Kidney epithelial cell (primary cell): ENCODE measurements around the gene COX7A2. TPM values are rescaled to one million over a fixed set of nuclear protein-coding genes. Genes with fewer than 3 reads are reported as not detected.

Experiments used
- DNase-seq: peaks from one replicate; pipeline ENCODE4 v3.0.0-alpha.2; 2010; ENCODE audit warnings: low read depth
- H3K27me3 ChIP-seq: 2 replicates; pipeline ENCODE4 v1.6.0; 2011; ENCODE audit warnings: low read length; ENCODE audit not compliant: control insufficient read depth, insufficient read depth
- H3K36me3 ChIP-seq: 2 replicates; pipeline ENCODE4 v1.5.1; 2011; ENCODE audit warnings: low read length; ENCODE audit not compliant: control insufficient read depth, insufficient read depth
- H3K4me3 ChIP-seq: 2 replicates; pipeline ENCODE4 v1.5.1; 2011; ENCODE audit warnings: low read depth, mild to moderate bottlenecking, control low read depth, low read length
- total RNA-seq: library from RNA; depleted of rRNA; stranded (reverse); fragments of >200 nt; gene quantifications from 2 replicates; pipeline ENCODE4 v1.2.3, GENCODE V29; 2015
- TF ChIP-seq, protein P1 (sequence below): IDR thresholded peaks from 2 replicates; pipeline ENCODE4 v1.5.1; 2011; ENCODE audit warnings: mild to moderate bottlenecking, moderate library complexity, low read length, control low read depth, inconsistent platforms; ENCODE audit not compliant: insufficient read depth, poor library complexity, severe bottlenecking

The COX7A2 gene, protein sequence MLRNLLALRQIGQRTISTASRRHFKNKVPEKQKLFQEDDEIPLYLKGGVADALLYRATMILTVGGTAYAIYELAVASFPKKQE
- 171 and 181 TPM in 2 replicates for total RNA-seq

DNA sequence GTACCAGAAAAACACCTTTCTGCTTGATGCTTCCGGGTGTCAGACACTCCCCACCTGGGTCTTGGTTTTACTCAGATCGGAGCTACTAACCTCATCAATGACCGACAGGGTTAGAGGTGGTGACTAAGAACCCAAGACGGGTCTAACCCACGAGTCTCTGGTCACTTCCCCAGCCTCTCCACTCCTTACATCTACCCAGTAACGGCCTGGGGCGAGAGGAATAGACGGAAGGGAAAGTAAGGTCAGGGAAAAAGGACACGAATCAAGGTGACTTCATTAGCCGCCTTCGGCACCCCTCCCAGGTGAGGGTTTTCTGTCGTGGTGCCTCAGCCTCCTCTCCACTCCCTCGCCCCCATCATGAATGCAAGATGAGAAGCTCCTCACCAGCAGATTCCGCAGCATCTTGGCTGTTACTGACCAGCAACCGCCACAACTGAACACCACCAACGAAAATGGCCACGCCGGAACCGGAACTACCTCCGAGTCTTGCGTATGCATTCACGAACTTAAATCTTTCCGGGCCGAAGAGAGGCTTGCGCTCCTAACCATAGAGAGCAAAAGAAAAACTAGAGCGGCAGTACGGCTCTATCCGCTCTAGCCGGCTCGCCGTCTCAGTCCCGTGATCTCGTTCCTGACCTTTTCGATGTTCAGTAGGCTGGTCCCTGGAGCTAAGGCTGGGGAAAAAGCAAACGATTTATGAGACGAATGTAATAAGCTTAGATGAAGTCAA, at the start of gene COX7A2:
TSS of gene COX7A2 (minus strand) at position 469 of the 730 bp plus-strand sequence. CDS start at position 402, 67 bp downstream.
- Histone ChIP-seq H3K4me3 (peak within 1 kb of the TSS; percentile 62), H3K36me3 (no peaks in the 10 kb centered on the region), H3K27me3 (no peaks in the 10 kb centered on the region)
- peak; percentile 97 for DNase-seq
- TF ChIP-seq, protein P1, sequence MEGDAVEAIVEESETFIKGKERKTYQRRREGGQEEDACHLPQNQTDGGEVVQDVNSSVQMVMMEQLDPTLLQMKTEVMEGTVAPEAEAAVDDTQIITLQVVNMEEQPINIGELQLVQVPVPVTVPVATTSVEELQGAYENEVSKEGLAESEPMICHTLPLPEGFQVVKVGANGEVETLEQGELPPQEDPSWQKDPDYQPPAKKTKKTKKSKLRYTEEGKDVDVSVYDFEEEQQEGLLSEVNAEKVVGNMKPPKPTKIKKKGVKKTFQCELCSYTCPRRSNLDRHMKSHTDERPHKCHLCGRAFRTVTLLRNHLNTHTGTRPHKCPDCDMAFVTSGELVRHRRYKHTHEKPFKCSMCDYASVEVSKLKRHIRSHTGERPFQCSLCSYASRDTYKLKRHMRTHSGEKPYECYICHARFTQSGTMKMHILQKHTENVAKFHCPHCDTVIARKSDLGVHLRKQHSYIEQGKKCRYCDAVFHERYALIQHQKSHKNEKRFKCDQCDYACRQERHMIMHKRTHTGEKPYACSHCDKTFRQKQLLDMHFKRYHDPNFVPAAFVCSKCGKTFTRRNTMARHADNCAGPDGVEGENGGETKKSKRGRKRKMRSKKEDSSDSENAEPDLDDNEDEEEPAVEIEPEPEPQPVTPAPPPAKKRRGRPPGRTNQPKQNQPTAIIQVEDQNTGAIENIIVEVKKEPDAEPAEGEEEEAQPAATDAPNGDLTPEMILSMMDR = no peak

DNA sequence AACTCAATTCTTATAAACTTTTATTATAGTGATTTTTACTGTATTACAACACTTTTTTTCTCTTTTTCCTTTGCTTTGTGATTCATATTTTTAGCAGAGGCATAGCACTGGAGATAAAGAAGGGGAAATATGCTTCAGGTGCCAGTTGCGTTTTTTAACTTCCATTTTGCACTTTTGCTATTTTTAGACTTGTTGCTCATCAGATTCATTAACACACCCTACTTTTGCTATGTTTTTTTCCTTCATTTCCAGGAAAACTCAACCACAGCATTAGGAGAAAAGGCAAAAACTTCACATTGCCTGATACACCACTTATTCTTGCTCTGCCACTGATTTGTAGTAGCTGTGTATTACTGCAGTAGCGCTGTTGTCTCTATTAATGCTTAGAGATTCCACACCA, 49.0 kb upstream of the COX7A2 start:
- DNase-seq = no peak
- Histone ChIP-seq H3K36me3 (no peaks in the 10 kb centered on the region), H3K27me3 (no peaks in the 10 kb centered on the region), H3K4me3 (no peak overlapping the region)
- TF ChIP-seq, protein P1 = no peak

DNA sequence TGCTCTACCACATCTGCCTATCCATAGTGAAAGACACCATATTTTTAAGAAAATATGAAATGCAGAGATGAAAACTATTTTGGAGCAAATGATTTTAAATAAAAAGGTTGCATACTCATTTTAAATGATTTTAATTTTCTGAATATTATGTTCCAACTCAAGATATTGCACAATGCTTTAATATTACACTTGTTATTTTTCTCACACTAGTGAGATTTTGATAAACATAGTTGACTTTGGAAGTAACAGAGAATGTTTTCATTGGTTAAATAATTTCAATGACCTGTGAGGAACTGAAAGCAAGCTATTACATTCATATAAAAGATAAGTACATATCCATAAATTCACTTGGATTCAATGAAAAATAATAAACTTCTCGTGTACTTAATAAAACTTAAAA, 48.1 kb upstream of the COX7A2 start:
- TF ChIP-seq, protein P1 = no peak
- DNase-seq = no peak
- no peaks in the 10 kb centered on the region for H3K27me3 ChIP-seq
- H3K36me3 ChIP-seq = no peaks in the 10 kb centered on the region
- no peak overlapping the region for H3K4me3 ChIP-seq

DNA sequence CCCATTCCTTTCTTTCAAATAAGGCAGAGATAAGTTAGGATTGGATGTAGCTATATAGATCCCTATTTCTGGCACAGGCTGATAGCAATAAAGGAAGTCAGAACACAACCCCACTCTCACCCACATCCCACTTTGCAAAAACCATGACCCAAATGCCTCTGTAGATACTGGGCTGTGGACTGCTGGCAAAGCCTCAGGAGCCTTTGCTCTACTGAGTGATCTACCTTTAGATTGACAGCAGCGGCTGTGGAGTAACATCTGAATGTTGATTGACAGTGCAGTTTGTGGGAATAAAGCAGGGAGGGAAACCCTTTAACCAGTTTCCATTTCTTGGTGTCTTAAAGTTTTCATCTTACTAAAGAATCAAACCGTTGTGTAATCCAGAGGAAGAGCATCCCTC, 47.7 kb upstream of the COX7A2 start:
- no peak overlapping the region for H3K4me3 ChIP-seq
- no peaks in the 10 kb centered on the region for H3K36me3 ChIP-seq
- TF ChIP-seq, protein P1 = no peak
- DNase-seq = no peak
- no peaks in the 10 kb centered on the region for H3K27me3 ChIP-seq

DNA sequence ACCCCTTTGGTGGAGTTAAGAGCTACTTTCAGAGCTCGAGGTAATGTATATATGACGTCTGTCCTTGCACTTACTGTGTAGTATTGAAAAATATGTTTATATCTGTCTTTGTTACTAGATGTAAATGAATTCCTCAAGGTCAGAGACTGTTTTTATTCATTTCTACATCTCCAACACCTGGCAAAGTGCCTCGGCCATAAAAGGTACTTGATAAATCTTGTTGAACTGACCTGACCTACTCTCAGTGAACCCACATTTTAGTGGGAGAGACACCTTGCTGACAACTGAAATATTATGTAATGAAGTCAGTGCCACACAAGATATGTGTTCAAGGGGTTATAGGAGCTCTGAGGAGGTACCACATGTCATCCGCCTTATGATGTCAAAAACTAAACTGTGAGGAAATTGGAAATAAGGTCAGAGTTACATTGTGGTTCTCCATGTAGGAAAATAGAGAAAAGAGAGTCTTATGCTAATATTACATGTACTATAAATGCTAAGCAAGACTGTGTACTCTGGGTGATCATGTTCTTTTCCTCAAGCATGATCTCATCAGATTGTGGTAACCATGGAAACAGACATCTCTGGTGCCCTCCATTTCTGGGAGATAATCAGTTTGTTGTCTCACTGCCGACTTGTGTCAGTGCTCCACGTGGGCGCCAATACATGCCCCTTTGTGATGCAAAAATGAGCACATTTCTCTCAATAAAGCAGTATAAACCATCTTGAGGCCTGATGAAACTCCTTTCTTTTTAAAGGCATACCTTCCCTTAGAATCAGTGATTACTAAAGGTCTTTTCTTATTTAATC, 46.7 kb upstream of the COX7A2 start:
- Histone ChIP-seq H3K4me3 (no peak overlapping the region), H3K27me3 (no peaks in the 10 kb centered on the region), H3K36me3 (no peaks in the 10 kb centered on the region)
- TF ChIP-seq, protein P1 = no peak
- DNase-seq = no peak
